EH (cell line): ENCODE data around the gene LSP1.
A peak's percentile ranks its signal among the peaks of the same experiment; 100 is the strongest.
"Not testable (repeated sequence)": the region's sequence is repeated elsewhere in the genome, so short reads cannot be mapped to it uniquely, and the experiment has no call there.

Experiments used
- DNase-seq: peaks from one replicate; pipeline ENCODE4 v3.0.0-alpha.2; 2015; ENCODE audit warnings: low read depth

Gene LSP1

GRCh38 chr11:1877211-1878136 lies 24.6 kb downstream of the LSP1 start:
- DNase-seq: peak; percentile 16

GRCh38 chr11:1878137-1879031 lies 25.5 kb downstream of the LSP1 start:
- DNase-seq: no peak

GRCh38 chr11:1879342-1879940 lies 26.6 kb downstream of the LSP1 start:
- DNase-seq: no peak

GRCh38 chr11:1879941-1880720 lies 27.2 kb downstream of the LSP1 start:
- peak; percentile 8 for DNase-seq

GRCh38 chr11:1880746-1881441 lies 28.0 kb downstream of the LSP1 start:
- DNase-seq: no peak

- no peak for DNase-seq
Observed at GRCh38 chr11:1881442-1882264, 28.8 kb downstream of the LSP1 start.

GRCh38 chr11:1882265-1883238 lies 29.7 kb downstream of the LSP1 start:
- DNase-seq: peak; percentile 61

GRCh38 chr11:1883346-1884302 lies 30.7 kb downstream of the LSP1 start:
- DNase-seq: no peak

- DNase-seq: no peak
Observed at GRCh38 chr11:1884303-1884700, 31.4 kb downstream of the LSP1 start.

GRCh38 chr11:1886551-1886950 lies 33.7 kb downstream of the LSP1 start:
- DNase-seq: not testable (repeated sequence)

GRCh38 chr11:1887451-1888346 lies 34.8 kb downstream of the LSP1 start:
- no peak for DNase-seq

- DNase-seq: no peak
Observed at GRCh38 chr11:1888347-1888753, 35.5 kb downstream of the LSP1 start.

- no peak for DNase-seq
Observed at GRCh38 chr11:1888811-1889210, 35.9 kb downstream of the LSP1 start.

- DNase-seq: no peak
Observed at GRCh38 chr11:1889224-1889930, 36.5 kb downstream of the LSP1 start.

- no peak for DNase-seq
Observed at GRCh38 chr11:1889941-1890855, 37.3 kb downstream of the LSP1 start.
